Measurements from ENCODE around the gene LPP.

LPP gene

DNA sequence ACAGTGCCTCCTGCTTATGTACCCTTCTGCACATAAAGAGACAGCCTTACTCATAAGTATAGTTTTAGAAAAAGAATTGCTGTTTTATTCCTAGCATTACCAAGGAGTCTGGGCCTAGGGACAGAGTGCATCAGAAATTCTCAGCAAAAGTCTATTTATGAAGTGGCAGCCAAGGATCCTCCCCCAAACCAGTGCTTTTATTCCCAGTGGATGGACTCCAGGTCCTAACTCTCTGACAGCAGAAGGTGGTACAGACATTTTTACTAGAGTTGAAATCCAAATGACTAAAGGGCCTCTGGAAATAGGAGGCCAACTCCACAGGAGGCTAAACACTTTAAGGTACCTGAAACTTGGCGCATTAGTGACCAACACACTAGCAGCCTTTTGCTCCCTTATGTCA is 610.7 kb downstream of the LPP start:
- FAIRE-seq (no peak), DNase-seq (ENCODE audit: low spot score) (no peak)

DNA sequence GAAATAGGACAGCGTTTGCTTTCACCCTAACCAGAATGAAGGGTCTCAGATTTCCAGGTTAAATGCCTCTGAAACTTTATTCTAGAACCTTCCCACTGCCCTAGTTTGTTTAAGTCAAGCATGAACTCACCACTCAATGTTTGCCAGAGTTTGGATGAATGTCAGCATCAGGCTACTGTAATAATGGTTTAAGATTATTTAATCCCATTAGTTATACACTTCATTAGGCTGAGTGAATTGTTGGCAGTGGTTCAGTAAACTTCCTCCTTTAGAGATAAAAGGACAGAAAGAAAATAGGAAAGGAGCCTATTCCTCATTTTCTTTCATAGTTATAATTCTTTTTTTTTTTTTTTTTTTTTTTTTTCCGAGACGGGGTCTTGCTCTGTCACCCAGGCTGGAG is 615.9 kb downstream of the LPP start:
- FAIRE-seq, result no peak
- DNase-seq (ENCODE audit: low spot score), result no peak

DNA sequence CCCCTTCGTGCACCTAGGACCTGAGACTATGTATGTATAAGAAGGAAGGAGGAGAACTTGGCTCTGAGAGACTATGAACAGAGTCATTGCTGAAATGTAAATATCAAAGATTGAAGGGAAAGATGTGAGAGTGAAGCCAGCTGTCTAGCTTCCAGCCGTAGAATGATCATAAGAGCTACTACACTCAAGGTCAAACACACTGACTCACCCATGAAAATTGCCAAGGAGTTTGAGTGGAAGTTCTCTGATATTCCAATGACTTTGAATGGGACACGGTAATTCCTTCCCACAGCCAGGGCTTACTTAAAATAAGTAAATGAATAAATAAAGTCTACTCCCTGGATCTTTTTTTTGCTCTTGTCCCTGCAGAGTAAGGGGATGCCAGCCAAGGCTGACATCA is 618.9 kb downstream of the LPP start:
- DNase-seq (ENCODE audit: low spot score) (no peak), FAIRE-seq (no peak)

DNA sequence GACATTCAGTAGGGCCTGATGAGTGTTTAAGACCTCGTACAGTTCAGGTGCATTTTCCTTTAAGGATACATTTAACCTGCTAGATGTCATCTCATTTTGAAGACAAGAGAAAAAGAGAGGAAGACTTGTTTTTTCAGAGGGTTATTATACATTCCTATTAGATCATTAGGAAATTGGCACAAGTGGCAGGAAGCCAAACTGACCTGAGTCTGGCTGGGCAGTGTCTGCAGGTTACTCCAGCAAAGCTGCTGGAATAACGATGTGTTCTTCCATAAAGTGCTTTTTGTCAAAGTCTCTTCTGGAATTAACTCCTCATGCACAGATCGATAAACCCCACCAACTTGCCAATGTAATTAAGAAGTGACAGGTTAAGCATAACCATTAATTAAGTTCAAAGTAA is 621.5 kb downstream of the LPP start:
- FAIRE-seq (no peak), DNase-seq (ENCODE audit: low spot score) (no peak)

DNA sequence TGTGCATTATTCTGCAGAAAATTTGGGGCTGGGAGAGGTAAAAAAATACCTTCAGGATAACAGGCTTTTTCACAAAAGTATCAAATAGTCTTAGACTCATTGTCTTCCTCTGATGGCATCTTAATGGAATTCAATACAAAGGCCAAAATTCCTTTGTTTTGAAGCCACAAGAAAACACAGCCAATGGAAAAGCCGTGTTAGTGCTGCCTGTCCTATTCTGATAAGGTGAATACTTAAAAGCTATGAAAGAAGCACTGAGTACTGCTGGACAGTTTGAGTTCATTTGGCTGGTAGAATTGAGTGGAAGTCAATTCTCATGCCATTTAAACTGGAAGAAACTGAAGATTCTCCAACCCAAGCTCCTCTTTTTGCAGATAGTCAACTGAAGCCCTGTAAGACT is 622.5 kb downstream of the LPP start:
- DNase-seq (ENCODE audit: low spot score) (peak; percentile 19), FAIRE-seq (no peak)

DNA sequence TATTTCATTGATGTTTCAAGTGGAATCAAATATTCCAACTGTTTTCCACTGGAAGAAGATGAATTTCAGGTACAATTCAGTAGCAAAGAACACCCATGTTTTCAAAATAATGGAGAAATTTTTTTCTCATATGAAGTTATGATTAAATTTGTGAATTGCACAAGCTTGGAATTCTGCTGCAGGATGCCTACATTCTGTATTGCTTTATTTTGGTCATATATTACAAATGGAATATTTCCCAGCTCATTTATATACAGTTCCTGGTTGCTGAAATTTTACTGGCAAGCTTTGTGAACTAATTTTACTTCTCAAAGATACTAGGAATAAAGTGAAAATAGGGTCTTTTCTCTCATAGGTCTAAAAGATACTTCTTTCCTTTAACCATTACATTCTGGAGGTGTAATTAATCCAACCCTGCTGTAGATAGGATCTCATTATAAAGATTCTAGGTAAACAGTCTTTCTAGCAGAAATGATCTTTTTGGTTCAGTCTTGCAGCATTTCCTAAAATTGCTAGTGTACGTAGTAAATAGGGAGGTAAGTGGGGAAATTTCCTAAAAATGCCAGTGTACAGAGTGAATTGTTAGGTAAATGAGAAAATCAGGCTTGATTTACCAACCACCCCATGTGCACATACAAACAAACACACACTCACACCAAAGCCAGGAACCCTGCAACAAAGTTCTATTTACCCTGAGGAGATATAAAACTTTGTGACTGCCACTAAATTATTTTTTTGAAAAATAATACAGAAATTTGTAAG is 624.3 kb downstream of the LPP start:
- FAIRE-seq, result no peak
- no peak for DNase-seq (ENCODE audit: low spot score)

DNA sequence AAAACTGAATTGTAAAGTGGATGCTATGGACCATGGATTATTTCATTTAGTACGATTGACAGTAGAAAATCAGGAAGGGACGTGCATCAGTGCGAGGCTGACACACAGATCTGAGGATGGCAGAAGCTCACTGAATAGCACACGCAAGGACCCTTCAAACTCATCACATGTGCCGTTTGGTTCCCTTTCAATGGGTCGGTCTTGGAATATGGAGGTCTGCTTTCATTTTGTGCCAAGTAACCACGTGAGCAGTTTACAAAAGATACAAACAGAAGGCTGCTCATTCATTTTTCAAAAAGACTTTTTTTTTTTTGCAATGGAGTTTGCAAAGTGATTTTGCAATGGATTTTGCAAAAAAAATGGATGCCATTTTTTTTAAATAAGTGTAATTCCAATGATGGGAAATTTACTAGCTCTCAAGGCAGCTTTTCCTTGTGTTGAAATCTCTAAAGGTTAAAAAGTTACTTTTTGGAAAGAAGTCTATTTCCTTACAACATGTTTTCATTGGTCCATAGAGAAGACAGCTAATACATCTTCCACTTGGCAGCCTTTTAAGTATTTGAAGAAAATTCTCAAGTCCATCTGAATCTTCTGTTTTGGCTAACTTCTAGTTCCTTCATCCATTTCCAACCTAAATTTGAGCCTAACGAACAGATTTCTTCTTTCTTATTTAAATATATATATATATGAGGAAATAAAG is 625.5 kb downstream of the LPP start:
- no peak for FAIRE-seq
- no peak for DNase-seq (ENCODE audit: low spot score)

DNA sequence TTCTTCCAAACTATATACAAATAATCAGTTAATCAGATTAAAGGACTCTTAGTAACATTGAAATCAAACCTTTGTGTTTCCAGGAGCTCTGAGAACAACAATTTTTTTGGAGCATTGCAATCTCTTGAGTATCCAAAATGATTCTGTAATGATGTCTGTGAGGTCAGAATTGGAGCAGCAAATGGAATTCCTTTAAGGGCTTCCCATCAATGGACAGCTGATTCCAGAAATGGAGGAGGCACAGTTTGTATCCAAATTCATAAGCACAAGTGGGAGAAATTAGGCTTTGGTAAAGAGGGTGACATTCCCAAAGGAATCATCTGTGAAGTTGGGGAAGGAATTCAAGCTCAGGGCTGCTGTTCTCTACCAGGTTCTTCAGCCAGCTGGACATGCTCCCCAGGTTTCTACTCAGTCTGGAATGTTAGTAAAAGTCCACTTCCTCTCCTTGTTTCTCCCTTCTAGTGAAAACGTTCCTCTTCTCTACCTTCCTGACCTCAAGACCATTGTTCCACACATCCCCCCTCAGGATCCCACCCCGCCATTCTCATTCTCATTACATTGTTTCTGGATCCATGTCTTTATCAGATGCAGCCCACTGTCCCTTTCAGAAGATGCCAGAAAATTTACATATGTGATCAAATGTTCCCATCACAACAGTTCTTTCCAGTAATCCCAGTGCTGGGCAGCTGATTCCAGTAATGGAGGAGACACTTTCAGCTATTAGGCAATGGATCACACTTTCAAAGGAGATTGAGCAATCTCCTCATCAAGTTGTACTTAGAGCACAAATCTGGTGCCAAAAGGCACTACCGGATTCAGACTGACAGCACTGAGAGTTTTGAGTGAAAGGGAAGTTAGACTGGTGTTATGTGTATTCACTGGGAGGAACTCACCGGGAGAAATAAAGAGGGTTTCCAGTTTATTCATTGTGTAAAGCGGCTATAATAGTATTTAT is 626.5 kb downstream of the LPP start:
- FAIRE-seq (no peak), DNase-seq (ENCODE audit: low spot score) (no peak)

DNA sequence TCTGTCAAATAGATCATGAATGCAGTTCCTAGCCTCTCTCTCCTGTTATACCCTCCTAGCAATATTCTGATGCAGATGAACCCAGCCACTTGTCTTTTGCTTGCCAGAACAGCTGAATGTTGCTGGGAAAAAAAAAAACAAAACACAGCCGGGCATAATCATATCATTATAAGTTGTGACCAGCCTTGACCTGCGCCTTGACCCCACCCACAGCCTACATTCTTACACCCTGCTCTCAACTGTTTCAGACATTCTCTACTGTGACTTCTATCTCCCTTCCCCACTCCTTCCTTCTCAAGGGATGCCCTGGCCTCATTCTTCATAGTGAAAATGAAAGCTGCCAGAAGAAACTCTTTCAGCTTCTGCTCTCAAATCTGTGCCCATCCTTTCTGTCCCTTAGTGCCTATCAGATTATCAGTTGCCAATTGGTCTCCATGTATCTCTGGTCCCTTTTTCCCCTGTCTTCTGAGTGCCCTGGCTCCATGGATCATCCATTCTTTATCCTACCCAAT is 628.7 kb downstream of the LPP start:
- FAIRE-seq (no peak), DNase-seq (ENCODE audit: low spot score) (no peak)

DNA sequence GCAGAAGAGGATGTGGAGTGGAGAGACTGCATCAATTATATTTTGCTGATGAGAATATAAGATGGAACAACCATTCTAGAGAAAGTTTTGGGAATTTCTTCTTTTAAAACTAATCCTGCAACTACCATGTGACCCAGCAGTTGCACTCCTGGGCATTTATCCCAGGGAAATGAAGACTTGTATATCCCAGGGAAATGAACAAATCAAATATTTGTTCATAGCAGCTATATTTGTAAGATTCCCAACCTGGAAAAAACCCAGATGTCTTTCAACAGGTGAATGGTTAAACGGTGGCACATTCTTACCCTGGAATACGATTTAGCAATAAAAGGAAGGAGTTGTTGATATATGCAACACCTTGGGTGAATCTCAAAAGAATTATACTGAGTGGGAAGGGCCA is 632.5 kb downstream of the LPP start:
- DNase-seq (ENCODE audit: low spot score) (no peak), FAIRE-seq (no peak)

DNA sequence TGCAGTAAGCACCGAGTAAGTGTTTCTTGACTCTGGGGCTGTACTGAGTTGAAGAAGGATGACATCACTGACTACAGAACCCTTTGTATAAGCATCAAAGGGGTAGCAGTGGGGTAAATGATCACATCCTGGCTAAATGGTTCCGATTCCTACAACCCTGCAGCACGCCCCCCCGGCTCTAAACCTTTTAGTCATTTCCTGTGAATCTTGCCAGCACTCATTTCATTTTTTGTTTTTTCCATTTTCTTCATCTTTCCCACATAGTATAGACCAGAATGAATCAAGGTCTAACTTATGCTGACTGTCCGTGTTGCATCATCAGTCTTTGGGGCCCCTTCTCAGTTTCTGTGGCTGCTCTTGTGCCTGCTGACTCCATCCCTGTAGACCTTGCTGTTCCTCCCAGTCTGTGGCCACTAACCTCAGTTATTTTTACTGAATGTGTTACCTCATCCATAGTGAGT is 634.7 kb downstream of the LPP start:
- DNase-seq (ENCODE audit: low spot score) (peak; percentile 63), FAIRE-seq (no peak)

DNA sequence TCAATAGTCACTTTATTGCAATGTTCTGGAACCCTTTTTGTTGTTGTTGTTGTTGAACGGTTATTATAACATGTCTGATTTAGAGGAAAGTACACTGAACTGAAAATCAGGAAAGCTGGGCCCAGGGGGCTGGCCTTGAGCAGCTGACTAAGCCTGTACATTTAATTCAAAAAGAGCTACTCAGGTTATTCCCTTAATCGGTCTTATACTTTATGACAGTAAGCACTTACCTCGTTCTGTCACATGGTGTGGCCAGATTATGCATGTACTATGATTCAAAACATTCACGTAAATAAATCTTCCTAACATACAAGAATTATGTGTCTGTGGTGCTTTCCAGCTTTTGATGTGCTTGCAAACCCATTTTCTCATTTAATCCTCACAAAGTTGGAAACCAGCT is 635.3 kb downstream of the LPP start:
- FAIRE-seq (no peak), DNase-seq (ENCODE audit: low spot score) (no peak)

DNA sequence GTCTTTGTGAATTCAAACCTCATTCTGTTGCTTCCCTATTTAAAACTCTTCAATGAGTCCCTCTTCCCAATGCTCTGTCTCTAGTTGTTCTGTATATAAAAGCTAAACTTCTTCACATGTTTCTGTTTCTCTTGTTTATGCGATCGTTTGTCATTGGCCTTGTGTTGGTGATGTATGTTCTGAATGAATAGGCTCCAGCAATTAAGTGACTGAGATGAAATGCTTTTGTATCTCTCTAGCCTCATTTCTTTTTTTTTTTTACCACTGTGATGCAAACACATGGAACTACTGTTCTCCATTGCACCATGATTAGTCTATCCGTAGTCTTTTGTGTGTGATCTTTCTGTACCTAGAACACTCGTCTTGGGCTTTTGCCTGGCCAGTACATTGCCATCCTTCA is 637.4 kb downstream of the LPP start:
- FAIRE-seq (no peak), DNase-seq (ENCODE audit: low spot score) (no peak)

DNA sequence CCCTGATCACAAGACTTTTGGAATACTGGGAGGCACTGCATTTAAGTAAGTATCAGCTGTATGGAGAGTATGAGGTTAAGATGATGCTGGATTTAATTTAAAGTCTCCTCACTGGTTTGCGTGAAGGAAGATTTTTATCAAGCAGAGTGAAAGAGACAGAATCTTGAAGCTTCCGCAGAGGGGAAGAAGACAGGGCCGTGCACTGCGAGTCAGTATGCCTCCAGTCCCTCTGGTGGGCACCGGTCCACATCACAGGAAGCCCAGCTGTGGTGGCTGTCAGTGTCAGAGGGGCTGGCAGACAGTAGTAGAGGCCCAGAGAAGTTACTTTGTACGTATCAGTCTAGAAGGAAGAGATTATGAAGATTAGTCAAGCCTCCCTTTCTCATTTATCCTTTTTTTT is 638.8 kb downstream of the LPP start:
- FAIRE-seq (no peak), DNase-seq (ENCODE audit: low spot score) (no peak)

DNA sequence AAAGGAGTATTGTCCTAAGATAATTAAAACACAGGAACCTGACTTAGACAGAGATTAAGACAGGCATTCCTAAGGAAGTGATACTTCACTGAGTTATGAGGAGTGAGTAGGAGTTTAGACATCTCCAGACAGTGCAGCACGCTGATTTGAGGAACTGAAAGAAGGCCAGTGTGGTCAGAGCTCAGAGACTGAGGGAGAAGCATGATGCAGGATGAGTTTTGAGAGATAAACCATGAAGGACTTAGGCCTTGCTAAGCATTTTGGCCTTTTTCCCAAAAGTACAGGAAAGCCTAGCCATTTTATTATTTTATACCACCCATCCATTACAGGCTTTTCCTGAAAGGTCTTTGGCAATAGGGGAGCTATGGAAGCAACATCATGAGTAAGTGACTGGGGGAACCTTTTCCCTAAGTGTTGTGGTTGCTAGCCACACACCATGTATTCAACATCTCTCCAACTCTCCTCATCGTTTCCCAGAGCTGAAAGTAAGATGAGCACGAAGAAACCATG is 642.2 kb downstream of the LPP start:
- peak; percentile 73 for DNase-seq (ENCODE audit: low spot score)
- FAIRE-seq, result no peak

DNA sequence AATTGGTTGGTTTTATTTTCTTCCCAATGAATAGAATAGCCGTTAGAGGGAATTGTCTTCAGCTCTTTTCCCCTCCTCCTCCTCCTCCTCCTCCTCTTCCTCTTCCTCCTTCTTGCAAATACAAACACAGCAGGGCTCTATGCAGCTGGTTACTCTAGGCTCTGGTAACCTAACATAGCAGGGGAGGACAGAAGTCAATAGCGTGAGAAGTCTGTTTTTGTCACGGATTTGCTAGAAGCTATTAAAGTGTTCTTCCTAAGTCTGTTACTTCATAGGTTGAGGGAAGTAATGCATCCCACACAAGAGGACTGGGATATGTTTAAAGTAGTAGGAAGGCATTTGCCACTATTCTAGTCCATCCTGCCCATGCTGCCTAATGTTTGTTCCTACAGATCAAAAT is 643.1 kb downstream of the LPP start:
- DNase-seq (ENCODE audit: low spot score), result no peak
- no peak for FAIRE-seq

DNA sequence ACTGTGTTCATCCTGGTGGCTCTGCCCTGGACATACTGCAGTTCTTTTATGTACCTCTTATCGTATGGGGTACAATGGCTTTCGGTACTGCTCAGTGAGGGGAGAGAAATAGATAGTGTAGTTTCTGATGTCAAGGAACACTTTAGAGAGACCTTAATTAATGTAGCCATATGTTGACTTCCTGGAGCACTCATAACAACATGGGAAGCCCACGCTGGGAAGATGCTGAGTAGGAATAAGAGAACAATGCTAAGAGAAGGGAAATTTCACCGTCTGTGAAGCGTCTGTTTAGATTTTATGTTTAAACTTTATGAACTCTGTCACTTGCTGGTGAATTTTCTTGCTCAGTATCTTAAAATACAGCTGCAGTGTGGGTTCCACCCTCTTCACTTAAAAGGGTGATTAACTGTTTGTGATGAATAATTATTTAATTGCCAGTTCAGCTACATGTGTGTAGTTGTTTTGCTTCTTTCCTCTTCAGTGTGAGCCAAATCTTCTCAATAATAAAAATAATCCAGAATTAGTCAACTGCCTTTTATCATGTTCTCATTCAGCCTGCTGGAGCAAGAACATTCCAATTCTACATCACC is 644.7 kb downstream of the LPP start:
- DNase-seq (ENCODE audit: low spot score) (no peak), FAIRE-seq (no peak)

DNA sequence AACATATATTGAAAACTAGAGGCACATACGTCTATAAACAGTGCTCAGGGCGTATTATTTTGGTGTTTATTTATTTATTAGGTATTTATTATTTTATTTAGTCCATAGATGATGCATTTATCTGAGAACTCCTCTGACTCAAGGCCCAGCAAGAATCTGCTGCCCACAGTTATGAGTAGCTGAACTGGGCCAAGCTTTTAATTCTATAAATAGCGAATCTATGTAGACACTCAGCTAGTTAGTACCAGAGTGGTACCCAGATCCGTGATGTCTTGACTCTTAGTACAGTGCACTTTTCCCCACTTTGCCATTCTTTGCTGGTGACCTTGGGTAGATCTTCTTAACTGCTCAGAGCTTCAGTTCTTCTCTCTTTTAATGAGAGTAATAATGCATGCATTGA is 647.4 kb downstream of the LPP start:
- DNase-seq (ENCODE audit: low spot score), result no peak
- no peak for FAIRE-seq

DNA sequence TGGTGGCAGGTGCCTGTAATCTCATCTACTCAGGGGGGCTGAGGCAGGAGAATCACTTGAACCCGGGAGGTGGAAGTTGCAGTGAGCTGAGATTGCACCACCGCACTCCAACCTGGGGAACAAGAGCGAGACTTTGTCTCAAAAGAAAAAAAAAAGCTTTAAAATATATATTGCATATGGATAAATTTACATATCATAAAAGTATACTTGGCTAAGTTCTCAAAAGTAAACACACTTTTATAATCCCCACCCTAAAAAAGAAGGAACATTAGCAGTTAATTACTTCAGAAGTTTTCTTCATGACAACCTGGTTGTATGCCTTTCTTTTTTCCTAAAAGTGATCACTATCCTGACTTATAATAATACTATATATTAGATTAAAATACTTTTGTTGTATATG is 648.7 kb downstream of the LPP start:
- DNase-seq (ENCODE audit: low spot score) (no peak), FAIRE-seq (no peak)

DNA sequence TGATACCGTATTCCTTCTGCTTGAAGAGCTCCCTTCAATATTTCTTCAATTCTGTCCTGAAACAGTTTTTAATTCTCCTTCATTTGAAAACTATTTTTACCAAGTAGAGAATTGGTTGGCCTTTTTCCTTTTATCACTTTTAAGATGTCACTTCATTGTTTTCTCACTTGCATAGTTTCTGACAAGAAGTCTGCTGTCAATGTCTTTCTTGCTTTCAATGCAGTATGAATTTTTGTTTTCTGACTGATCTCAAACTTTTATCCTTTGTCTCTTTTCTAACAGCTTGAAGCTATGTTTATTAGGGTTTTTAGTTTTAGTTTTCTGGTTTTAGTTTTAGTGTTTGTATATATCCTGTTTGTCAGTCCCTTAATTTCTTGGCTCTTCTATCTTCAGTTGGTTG is 653.0 kb downstream of the LPP start:
- FAIRE-seq (no peak), DNase-seq (ENCODE audit: low spot score) (no peak)

DNA sequence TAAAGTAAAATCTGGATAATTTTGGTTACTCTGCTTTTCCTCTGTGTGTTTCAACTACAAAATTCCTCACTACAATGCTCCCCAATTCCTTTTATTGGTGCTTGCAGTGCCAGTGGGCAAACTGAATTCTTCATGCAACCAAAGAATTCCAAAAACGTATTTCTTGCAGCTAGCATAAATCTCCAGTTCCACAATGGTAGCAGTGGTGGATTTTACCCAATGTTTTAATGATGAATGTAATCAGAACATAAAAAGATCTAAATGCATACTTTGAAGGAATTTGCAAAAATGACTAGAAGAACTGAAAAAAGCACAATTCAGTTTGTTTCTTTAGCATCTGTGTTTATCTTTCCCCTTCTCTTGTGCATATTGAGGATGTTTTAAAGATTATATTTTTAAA is 658.2 kb downstream of the LPP start:
- FAIRE-seq, result no peak
- DNase-seq (ENCODE audit: low spot score), result no peak

All from RCC 7860 (cell line).